AG09319 (cell line): Measurements from ENCODE around the gene KCNC3.

Experiments
- DNase-seq: peaks from one replicate; pipeline ENCODE4 v3.0.0-alpha.2; 2010; ENCODE audit warnings: low read depth; ENCODE audit errors: extremely low read depth
- CTCF ChIP-seq: IDR thresholded peaks from 2 replicates; pipeline ENCODE4 v1.5.1; 2011; ENCODE audit warnings: low read depth, mild to moderate bottlenecking, inconsistent platforms, low read length, moderate library complexity

The KCNC3 gene

DNA sequence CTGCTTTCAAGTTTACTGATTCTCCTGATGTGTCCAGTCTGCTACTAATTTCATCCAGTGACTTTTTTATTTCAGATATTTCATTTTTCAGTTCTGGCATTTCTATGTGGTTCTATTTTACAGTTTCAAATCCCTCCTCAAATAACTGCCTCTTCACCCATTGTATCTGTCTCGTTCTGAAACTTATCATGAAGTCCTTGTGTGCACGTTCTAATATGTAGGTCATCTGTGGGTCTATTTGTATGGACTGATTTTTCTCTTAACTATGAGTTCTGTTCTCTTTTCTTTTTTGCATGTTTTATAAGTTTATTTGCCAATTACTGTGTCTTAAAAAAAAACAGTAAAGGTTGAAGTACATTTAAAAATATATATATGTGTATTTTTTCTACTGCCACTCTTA, 43.3 kb downstream of the KCNC3 start:
- no peak for TF ChIP-seq CTCF
- DNase-seq, result no peak

DNA sequence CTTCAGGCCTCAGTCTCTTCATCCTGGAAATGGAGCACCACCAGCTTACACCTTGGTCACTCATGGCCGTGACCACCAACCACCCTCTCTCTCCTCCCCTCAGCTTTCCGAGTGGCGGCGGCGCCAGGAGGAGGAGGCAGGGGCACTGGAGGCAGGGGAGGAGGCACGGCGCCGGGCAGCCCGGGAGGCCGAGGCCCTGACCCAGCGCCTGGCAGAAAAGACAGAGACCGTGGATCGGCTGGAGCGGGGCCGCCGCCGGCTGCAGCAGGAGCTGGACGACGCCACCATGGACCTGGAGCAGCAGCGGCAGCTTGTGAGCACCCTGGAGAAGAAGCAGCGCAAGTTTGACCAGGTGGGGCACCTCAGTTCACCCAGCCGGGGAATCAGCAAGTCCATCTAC, 47.7 kb downstream of the KCNC3 start:
- no peak for DNase-seq
- no peak for TF ChIP-seq CTCF

- DNase-seq, result no peak
- no peak for TF ChIP-seq CTCF
Observed at GRCh38 chr19:50280983-50281382, 48.2 kb downstream of the KCNC3 start.

DNA sequence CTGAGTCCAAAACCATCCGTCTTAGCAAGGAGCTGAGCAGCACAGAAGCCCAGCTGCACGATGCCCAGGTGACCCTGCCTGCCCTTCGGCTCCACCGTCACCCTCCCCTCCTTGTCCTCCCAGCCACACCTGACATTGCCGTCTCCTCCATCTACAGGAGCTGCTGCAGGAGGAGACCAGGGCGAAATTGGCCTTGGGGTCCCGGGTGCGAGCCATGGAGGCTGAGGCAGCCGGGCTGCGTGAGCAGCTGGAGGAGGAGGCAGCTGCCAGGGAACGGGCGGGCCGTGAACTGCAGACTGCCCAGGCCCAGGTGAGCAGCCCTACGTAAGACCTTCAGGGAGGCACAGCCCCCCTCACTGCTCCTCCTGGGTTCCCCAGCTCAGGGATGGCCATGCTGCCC, 49.1 kb downstream of the KCNC3 start:
- no peak for TF ChIP-seq CTCF
- no peak for DNase-seq

DNA sequence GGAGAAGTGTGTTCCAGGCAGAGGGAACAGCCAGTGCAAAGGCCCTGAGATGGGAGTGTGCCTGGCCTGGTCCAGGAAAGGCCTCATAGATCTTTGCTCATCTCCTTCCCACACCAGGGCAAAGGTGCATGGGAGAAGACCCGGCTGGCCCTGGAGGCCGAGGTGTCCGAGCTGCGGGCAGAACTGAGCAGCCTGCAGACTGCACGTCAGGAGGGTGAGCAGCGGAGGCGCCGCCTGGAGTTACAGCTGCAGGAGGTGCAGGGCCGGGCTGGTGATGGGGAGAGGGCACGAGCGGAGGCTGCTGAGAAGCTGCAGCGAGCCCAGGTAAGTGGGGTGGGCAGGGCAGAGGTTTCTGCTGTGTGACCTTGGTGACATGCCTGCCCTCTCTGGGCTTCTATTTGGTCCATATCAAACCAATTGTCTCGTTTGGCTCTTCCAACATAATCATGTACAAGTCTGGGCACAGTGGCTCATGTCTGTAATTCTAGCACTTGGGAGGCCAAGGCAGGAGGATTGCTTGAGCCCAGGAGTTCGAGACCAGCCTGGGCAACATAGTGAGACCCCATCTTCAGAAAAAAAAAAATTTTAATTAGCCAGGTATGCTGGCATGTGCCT, 51.1 kb downstream of the KCNC3 start:
- no peak for TF ChIP-seq CTCF

GRCh38 chr19:50276370-50277063, 52.7 kb downstream of the KCNC3 start:
- TF ChIP-seq CTCF, result no peak
- DNase-seq, result no peak

More for the DNA sequence above, 51.1 kb downstream of the KCNC3 start:
- no peak for DNase-seq

DNA sequence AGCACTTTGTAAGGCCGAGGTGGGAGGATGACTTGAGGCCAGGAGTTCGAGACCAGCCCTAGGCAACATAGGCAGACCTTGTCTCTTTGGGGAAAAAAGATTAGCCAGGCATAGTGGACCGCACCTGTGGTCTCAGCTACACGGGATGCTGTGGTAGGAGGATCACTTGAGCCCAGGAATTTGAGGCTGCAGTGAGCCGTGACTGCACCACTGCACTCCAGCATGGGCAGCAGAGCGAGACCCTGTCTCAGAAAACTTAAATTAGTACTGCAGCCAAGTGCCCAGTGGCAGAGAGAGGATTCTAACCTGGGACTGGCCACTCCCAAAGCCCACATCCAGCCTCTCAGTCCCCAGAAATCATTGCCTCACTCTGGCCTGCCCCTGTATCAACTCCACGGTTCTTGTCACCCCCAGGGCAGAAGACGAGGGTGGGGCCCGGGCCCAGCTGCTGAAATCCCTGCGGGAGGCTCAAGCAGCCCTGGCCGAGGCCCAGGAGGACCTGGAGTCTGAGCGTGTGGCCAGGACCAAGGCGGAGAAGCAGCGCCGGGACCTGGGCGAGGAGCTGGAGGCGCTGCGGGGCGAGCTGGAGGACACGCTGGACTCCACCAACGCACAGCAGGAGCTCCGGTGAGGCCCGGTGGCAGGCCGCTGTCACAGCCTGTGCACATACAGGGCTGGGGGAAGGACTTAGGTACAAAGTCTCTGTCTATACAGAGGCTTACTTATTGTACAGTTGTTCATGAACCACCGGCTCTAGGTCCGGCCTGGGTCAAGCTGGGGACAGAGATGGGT, 53.4 kb downstream of the KCNC3 start:
- TF ChIP-seq CTCF, result no peak
- no peak for DNase-seq
